Kasumi-1 (cell line): ENCODE data around the gene MYO1C.
A peak's percentile ranks its signal among the peaks of the same experiment; 100 is the strongest.

Experiments
- DNase-seq, 2 experiments: peaks; one replicate each; lab custom pipeline; 2025; lab: John Stamatoyannopoulos, UW

MYO1C gene

GRCh38 chr17:1485423-1486376 is 6.8 kb downstream of the MYO1C start:
- DNase-seq, result no peak

GRCh38 chr17:1484676-1485422 is 7.6 kb downstream of the MYO1C start:
- peak in 1 of 2 experiments; percentile 12 for DNase-seq

GRCh38 chr17:1484060-1484535 is 8.4 kb downstream of the MYO1C start:
- no peak for DNase-seq

DNA sequence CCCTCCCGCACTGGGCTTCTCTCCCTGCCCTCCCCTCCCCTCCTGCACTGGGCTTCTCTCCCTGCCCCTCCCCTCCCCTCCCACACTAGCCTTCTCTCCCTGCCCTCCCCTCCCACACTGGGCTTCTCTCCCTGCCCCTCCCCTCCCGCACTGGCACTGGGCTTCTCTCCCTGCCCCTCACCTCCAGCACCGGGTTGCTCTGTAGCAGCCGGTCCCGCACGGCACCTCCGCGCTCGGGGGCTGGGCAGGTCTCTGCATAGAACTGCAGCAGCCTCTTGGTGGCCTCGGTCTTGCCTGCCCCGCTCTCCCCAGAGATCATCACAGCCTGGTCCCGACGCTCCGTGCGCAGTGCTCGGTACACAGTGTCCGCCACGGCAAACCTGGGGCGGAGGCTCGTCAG is 9.8 kb downstream of the MYO1C start:
- no peak for DNase-seq

GRCh38 chr17:1481736-1482135 is 10.8 kb downstream of the MYO1C start:
- DNase-seq, result no peak

DNA sequence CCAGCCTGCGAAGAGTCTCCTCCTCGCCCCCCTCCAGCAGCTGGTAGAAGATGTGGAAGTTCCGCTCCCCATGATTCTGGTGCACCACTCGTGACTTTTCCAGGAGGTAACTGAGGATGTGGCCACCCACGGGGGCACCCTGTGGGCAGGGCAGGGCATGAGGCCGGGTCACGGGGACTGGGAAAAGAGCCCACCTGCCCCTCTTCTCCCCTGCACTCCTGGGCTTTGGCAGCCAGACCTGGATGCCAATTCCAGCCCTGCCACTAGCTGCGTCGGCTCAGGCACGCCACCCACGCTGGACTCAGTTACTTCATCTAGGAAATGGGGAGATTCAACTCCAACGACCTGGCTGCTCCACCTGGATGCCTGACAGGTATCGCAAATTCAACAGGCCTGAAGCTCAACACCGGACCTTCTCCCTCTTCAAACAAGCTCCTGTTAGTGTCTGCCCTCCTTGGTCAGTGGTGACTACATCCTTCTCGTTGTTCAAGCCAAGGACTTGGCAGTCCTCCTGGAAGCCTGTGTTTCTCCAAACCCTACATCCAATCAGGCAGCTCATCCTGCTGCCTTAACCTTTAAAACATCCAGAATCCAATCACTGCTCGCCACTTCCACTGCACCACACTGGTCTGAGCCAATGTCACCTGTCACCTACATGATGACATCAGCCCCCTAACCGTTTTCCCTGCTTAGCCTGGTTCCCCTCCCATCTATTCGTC is 11.6 kb downstream of the MYO1C start:
- no peak for DNase-seq

- no peak for DNase-seq
Measured at GRCh38 chr17:1478418-1478817, 14.1 kb downstream of the MYO1C start.

DNA sequence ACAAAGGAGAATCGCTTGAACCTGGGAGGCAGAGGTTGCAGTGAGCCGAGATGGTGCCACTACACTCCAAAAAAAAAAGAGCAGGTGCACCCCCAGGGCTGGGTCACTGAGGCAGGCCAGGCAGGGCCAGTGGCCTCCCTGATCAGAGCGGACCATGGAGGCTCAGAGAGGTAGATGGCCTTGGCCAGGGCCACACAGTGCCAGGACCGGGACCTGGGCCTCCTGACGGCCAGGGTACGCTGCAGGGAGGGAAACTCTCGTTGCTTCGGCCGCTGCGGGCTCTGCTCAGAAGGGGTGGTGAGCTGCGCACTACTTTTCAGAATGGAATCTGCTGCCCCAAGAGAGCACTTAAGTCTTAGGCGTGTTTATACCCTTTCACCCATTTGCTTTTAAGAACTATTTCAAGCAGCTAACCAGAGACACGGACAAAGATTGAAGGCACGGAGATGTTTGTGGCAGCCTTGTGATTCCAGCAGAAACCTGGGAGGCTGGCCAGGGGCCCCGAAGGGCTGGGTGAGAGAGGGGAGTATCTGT is 17.1 kb downstream of the MYO1C start:
- no peak for DNase-seq

- DNase-seq, result no peak
Measured at GRCh38 chr17:1474402-1475189, 17.9 kb downstream of the MYO1C start.

GRCh38 chr17:1473841-1474240 is 18.6 kb downstream of the MYO1C start:
- DNase-seq, result no peak

DNA sequence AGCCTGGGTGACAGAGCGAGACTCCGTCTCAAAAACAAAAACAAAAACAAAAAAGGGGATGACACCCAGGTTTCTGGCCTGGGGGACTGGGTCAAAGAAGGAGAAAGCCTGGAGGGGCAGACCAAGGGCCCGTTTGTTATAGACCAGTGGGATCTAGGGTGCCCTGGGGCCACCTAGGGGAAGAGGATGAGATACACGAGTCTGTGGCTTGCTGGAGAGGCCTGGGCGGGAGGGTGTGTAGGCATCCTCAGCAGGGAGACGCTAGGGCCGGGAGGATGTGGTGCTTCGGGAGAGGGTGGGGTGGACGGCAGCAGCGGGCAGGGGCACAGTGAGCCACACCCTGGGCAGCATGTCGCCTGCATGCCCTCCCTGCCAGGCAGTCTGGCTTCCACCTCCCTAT is 19.3 kb downstream of the MYO1C start:
- DNase-seq, result peak; percentile 14 to 24

DNA sequence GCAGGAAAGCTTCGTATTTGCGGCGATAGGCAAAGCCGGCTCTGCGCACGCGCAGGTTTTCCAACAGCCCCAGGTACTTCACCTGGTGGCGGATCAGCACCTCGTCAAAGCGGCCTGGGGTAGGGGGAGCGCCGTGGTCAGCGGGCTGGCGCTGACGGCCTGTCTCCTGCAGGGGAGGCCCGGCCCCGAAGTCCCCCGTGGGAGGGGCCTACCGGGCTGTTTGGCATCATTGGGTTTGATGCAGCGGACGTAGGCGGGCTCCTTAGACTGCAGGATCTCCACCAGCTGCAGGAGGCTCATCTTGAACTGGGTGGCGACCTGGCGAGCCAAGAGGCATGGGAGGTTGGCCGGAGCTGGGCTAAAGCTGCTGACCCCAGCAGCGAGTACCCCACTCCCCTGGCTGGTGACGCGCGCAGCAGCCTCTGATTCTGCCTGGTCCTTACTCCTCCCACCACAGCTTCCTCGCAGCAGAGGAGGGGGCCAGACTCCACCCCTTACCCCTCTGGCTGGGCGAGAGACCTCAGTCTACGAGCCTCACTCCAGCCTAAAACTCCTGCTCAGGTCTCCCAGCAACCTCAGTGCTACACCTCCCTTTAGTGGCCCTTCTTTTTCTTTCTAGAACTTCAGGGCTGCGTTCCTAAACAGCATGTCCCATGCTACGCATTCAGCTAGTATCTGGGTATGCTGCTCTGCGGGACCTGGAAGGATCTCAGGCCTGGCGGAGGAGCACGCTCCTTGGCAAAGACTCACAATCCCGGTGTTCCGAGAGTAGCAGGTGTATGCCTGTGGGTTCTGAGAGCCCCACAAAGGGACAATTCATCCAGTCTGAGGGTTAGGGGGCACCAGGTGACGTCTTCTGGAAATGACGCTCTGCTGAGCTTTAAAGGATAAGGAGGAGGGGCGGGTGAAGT is 20.3 kb downstream of the MYO1C start:
- DNase-seq, result no peak

DNA sequence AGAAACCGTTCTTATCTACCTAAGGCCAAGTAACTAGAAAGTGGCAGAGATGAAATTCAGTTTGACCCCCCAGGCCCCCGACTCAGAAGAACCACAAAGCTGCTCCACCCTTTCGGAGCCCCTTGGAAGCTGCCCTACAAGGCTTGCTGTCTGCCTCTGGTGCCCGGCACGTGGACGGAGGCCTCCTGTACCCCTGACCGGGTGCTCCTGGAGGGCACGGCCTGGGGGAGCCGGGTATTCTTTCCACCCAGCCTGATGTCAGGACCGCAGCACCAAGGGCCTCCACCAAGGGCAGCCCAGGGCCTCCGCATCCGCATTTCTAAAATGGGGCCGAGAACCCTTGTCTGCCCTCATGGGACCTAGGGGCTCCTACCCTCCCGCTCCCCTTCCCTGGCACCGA is 21.0 kb downstream of the MYO1C start:
- DNase-seq, result no peak

- DNase-seq, result no peak
Measured at GRCh38 chr17:1470755-1471462, 21.6 kb downstream of the MYO1C start.

DNA sequence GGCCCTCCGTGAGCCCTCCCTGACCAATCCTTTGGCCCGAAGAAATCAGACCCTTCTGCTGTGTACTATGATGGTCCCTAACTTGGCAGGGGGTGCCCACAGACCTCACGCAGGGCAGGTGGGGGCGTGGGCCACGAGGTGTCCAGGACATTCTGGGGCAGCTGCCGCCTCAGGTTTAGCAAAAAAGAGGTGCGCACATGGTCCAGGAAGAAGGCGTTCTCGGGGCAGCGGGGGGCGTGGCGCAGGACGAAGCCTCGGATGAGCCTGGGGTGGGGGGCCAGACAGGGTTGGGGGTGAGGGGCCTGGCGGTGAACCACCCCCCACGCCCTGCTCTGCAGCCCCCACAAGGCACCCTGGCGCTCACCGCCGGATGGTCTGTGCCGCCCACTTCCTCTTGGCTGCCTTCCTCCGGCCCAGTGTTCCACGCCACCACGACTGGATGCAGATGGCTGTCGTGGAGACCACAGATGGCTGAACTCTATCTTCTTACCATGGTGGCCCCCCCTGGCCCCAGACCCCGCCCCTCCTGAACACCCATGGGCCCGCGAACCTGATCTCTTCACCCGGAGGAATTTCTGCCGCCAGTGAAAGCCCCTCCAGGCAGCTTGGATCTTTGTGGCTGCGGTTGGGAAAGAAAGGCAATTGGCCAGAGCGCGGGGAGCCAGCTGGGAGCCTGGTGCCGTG is 22.3 kb downstream of the MYO1C start:
- no peak for DNase-seq

- DNase-seq, result no peak
Measured at GRCh38 chr17:1469231-1469852, 23.1 kb downstream of the MYO1C start.

GRCh38 chr17:1467898-1468492 is 24.5 kb downstream of the MYO1C start:
- no peak for DNase-seq

GRCh38 chr17:1467258-1467657 is 25.2 kb downstream of the MYO1C start:
- no peak for DNase-seq
